ENCODE results near the gene MINK1.
"Not testable (repeated sequence)": the region's sequence is repeated elsewhere in the genome, so short reads cannot be mapped to it uniquely, and the experiment has no call there.

Gene MINK1

DNA sequence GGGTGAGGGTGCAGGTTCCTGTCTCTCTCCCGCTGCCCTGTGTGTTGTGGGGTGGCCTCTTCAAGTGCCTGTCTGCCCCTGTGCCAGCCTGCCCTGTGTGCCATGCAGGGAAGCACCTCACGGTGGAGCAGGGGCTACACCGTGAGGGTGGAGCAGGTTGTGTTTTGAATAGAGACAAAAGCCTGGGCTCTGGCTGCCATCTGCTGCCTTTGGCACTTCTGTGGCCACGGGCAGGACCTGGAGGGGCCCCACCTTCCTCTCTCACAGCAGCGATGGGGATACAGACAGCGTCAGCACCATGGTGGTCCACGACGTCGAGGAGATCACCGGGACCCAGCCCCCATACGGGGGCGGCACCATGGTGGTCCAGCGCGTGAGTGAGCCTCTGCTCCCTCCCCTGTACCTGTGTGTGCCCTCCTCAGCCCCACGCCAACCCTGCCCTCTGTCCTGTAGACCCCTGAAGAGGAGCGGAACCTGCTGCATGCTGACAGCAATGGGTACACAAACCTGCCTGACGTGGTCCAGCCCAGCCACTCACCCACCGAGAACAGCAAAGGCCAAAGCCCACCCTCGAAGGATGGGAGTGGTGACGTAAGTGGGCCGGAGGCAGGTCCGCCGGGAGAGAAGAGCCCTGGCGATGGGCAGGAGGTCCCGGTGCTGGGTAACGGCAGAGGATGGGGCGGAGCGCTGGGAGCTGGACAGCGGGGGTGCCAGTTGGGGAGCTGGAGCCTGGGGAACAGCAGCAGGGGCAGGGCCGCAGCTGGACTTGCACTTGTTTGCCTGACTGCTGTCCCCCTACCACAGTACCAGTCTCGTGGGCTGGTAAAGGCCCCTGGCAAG, 60.8 kb downstream of the MINK1 start:
- H3K27ac ChIP-seq, result no peak overlapping the region
- no peak overlapping the region for H3K4me3 ChIP-seq

DNA sequence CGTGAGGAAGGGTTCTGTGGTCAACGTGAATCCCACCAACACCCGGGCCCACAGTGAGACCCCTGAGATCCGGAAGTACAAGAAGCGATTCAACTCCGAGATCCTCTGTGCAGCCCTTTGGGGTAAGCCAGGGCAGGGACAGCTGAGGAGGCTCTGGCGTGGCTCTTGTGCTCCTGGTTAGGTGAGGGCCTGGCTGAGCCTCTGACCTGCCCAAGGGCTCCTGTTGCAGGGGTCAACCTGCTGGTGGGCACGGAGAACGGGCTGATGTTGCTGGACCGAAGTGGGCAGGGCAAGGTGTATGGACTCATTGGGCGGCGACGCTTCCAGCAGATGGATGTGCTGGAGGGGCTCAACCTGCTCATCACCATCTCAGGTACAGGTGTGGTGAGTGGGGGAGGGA, 62.0 kb downstream of the MINK1 start:
- Histone ChIP-seq H3K4me3 (no peak overlapping the region), H3K27ac (no peak overlapping the region)

- Histone ChIP-seq H3K4me3 (no peak overlapping the region), H3K27ac (no peak overlapping the region)
These were observed 62.7 kb downstream of the MINK1 start for GRCh38 chr17:4895657-4896331.

- Histone ChIP-seq H3K27ac (no peak overlapping the region), H3K4me3 (no peak overlapping the region)
These were observed 63.4 kb downstream of the MINK1 start for GRCh38 chr17:4896332-4897197.

DNA sequence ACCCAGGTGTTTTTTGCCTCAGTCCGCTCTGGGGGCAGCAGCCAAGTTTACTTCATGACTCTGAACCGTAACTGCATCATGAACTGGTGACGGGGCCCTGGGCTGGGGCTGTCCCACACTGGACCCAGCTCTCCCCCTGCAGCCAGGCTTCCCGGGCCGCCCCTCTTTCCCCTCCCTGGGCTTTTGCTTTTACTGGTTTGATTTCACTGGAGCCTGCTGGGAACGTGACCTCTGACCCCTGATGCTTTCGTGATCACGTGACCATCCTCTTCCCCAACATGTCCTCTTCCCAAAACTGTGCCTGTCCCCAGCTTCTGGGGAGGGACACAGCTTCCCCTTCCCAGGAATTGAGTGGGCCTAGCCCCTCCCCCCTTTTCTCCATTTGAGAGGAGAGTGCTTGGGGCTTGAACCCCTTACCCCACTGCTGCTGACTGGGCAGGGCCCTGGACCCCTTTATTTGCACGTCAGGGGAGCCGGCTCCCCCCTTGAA, 64.1 kb downstream of the MINK1 start:
- Histone ChIP-seq H3K4me3 (no peak overlapping the region), H3K27ac (no peak overlapping the region)

GRCh38 chr17:4897785-4898184, 64.6 kb downstream of the MINK1 start:
- Histone ChIP-seq H3K4me3 (no peak overlapping the region), H3K27ac (peak overlapping the region in 2 of 21 experiments; percentile 44 to 73)

GRCh38 chr17:4898351-4898750, 65.2 kb downstream of the MINK1 start:
- Histone ChIP-seq H3K27ac (peak overlapping the region in 8 of 21 experiments; percentile 6 to 80 (median 64)), H3K4me3 (peak overlapping the region in 3 of 7 experiments; percentile 42 to 58 (median 53))

DNA sequence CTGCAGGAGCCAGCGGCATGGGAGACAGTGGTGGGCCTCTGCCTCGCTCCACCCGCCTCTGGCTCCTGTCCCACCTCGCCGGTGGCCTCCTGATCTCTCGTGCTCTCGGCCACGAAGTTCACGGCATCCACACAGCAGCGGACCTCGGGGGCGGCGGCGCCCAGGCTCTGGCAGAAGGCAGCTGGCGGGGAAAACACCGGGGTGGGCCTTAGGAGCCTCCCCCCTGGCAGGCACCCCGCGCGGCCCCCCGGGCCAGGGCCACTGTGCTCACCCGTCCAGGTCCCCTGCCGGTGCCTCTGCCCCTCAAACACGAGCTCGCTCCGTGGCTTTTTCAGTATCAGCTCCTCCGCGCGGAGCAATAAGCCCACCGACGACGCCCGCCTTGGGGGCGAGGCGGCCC, 65.8 kb downstream of the MINK1 start:
- Histone ChIP-seq H3K4me3 (peak overlapping the region; percentile 32 to 58 (median 42)), H3K27ac (peak overlapping the region in 19 of 21 experiments; percentile 1 to 80 (median 68))

DNA sequence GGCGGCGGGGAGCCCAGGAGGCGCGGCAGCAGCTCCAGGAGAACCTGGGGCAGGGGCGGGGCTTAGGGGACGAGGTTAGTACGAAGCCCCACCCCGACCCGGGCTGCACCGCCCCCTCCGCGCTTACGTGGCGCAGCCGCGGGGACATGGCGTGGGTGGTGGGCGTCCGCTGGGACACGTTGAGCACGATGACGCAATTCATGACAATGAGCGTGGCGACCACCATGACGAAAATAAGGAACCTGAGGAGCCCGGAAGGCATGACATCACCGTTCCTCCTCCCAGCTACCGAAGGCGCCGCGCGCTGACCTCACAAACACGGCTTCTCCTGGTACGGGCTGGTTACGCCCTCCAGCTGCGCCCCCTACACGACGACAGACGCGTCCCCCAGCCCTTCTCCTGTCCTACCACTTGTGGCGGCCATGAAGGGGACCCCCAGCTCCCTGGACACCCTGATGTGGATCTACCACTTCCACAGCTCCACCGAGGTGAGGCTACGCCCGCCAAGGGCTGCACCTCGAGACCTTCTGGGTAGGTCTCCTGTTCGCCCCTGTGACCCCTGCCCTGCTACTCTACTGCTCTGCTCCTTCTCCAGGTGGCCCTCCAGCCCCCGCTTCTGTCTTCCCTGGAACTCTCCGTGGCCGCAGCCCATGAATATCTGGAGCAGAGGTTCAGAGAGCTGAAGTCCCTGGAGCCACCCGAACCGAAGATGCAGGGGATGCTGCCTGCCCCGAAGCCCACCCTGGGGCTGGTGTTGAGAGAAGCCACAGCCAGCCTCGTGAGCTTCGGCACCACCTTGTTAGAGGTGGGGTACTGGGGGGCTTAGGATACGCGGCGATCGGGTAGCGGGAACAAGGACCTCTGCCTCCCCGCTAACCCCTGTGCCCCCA, 66.4 kb downstream of the MINK1 start, which contains the start of gene C17orf107:
Gene C17orf107 (plus strand): TSS at position 196 of the 890 bp plus-strand sequence. CDS start 227 bp downstream, at position 423.
- H3K27ac ChIP-seq, result peak within 1 kb of the TSS in 19 of 21 experiments; percentile 1 to 80 (median 68)
- H3K4me3 ChIP-seq, result peak within 1 kb of the TSS; percentile 32 to 58 (median 42)

DNA sequence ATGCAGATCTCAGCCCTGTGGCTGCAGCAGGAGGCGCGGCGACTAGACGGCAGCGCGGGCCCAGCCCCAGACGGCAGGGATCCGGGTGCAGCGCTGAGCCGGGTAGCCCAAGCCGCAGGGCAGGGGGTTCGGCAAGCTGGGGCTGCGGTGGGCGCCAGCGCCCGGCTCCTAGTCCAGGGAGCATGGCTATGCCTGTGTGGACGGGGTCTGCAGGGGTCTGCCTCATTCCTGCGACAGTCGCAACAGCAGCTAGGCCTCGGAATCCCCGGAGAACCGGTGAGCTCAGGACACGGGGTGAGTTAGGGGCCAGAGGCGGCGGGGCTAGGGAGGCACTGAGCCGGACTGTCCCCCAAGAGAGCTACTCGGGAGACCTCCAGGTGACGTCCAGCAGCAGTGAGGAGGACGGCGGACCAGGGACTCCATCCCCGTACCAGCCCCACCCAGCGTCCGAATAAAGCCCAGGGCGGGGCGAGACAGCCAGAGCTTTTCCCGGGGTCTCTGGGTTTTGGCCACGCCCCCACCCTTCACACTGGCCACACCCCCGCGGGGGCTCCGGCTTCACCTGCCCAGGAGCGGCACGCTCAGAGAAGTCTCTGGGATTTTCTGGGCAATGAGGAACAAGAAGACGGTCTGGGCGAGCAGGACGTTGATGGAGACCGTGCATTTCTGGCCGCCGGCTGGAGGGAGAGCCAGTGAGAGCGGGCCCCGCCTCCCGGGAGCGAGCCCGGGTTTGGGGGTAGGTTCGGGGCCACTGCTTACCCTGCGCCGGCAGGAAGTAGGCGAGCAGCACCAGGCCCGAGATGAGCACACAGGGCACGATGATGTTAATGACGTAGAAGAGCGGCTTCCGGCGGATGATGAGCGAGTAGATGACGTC, 67.3 kb downstream of the MINK1 start:
- peak overlapping the region; percentile 32 to 58 (median 42) for H3K4me3 ChIP-seq
- H3K27ac ChIP-seq, result peak overlapping the region in 13 of 21 experiments; percentile 45 to 80 (median 70)

DNA sequence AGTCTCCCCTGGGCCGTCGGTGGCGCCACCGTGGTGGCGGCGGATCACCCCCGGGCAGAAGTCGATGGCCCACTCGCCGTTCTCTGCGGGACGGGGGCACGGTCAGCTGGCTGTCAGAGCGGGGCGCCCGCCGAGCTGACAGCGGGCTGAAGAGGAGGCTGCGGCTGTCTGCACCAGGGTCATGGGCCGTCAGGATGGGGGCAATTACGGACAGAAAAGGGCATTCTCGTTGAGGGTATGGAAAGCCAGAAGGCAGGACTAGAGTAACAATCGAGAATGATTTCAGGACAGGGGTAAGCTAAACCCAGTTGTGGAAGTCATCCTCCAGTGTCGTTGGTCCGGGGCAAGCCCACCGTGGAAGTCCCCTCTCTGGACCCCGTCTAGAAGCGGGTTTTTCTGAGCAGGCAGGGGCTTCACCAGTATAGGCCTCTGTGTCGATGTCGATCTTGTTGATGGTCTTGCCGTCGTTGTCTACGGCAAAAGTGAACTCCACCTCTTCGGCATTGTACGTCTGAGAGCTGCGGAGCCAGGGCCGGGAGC, 68.0 kb downstream of the MINK1 start:
- Histone ChIP-seq H3K27ac (peak overlapping the region in 10 of 21 experiments; percentile 10 to 77 (median 40)), H3K4me3 (peak overlapping the region; percentile 32 to 58 (median 42))

DNA sequence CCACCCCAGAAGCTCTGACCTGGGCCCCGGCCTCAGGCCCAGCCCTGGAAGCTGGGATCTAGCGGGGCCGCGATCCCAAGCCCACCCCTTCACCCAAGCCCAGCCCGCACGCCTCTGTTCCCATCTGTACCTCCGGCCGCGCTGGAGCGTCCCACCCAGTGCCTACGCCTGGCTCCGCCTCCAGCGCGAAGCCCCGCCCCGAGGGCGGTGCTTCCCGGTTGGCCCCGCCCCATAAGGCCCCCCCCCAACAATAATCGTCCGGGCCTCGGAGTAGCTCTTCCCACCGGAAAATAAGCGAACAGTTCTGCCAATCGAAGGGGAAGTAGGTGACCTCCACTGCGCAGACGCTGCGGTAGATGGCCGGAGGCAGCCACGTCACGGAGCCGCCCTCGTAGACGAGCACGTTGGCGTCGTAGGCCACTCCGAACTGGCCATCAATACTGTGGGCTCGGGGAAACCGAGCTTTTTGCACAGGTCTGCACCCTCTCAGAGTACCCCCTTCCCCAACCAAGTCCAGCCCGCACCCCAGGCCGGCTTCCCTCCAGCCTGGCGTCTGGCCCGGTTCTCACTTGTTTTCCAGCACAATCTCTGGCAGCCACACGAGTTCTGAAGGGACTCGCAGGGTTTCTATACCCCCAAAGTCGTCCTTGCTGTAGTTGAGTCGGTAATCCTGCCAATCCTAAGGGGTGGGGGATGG, 68.7 kb downstream of the MINK1 start:
- peak overlapping the region in 16 of 21 experiments; percentile 3 to 77 (median 54) for H3K27ac ChIP-seq
- H3K4me3 ChIP-seq, result peak overlapping the region in 4 of 7 experiments; percentile 18 to 58 (median 48)

GRCh38 chr17:4902540-4902939, 69.4 kb downstream of the MINK1 start:
- Histone ChIP-seq H3K27ac (peak overlapping the region in 16 of 21 experiments; percentile 10 to 77 (median 42)), H3K4me3 (no peak overlapping the region)

DNA sequence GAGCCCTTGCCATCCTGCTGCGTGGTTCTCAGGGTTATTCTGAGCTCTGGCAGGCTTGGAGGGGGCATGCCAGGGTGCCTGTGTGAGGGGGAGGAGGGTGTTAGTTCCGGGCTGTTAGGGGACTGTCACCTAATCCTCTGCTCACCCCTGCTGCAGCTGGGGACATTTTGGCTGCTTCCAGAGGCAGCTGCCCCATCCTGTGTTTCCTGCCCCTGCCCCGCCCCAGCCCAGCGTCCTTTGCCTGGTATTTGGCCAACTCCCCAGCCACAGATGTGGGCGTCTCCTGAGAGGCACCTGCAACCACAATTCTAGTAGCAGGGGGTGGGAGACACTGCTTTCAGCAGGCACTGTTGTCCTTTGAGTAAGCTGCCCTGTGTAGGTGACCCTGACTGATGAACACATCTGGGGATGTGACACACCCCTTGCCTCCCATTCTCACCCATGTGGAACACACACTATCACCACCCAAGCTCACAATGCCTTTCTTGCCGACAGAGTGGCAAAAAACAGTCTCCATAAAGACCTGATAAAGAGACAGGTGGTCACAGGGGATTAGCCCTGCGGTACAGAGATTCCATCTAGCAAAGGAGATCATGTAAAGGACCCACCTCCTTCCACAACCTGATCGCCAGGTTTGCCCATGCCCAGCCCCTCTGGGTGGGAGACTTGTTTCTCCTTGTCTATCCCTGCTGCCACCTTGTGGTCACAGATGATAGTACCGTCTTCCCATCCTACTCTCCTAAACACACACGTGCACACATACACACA, 70.1 kb downstream of the MINK1 start, which contains the start of gene CHRNE:
Gene CHRNE (minus strand): TSS at position 48 of the 768 bp plus-strand sequence. CDS start 35 bp downstream, at position 13.
- Histone ChIP-seq H3K4me3 (peak within 1 kb of the TSS in 2 of 7 experiments; percentile 18 to 42), H3K27ac (peak within 1 kb of the TSS in 17 of 21 experiments; percentile 10 to 77 (median 51))

GRCh38 chr17:4906642-4907041, 73.5 kb downstream of the MINK1 start:
- not testable (repeated sequence) for H3K4me3 ChIP-seq, H3K27ac ChIP-seq

DNA sequence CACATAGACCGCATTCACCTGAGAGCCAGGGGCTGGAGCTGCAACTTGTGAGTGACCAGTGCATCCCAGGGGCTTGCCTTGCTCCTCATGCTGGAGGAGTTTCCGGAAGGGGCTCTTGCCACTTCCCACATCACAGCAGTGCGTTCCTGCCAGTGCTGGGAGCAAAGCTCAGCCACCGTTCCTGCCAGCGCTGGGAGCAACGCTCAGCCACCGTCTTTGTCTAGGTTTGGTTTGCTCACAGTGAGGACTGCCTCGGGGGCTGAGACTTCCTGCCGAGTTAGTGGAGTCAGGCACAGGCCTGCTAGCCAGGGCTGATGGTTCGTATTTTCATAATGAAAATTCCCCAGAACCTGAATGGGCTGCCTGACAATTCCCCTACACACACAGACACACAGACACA, 75.2 kb downstream of the MINK1 start:
- Histone ChIP-seq H3K27ac (peak overlapping the region in 20 of 21 experiments; percentile 47 to 89 (median 76)), H3K4me3 (no peak overlapping the region)

All from skin epidermis (tissue), 12 donors.